Left renal cortex interstitium (tissue), 4 donors: ENCODE results near the gene LIMCH1. TPM values are rescaled to one million over a fixed set of nuclear protein-coding genes. Genes with fewer than 3 reads are reported as not detected.
"Not testable (repeated sequence)": the region's sequence is repeated elsewhere in the genome, so short reads cannot be mapped to it uniquely, and the experiment has no call there.

Experiments
- DNase-seq, 4 donors: peaks; one replicate each; pipeline ENCODE4 v3.0.0-alpha.2; 2013; ENCODE audit warnings: low read depth in 4 of 4, low spot score in 2 of 4, missing footprints in 1 of 4
- polyA plus RNA-seq, 4 donors: library from polyadenylated mRNA; unstranded; fragments of 120-200 nt; gene quantifications; one replicate each; pipeline ENCODE4 v1.2.1, GENCODE V29; 2013; ENCODE audit not compliant: insufficient read length in 4 of 4

Gene LIMCH1, protein sequence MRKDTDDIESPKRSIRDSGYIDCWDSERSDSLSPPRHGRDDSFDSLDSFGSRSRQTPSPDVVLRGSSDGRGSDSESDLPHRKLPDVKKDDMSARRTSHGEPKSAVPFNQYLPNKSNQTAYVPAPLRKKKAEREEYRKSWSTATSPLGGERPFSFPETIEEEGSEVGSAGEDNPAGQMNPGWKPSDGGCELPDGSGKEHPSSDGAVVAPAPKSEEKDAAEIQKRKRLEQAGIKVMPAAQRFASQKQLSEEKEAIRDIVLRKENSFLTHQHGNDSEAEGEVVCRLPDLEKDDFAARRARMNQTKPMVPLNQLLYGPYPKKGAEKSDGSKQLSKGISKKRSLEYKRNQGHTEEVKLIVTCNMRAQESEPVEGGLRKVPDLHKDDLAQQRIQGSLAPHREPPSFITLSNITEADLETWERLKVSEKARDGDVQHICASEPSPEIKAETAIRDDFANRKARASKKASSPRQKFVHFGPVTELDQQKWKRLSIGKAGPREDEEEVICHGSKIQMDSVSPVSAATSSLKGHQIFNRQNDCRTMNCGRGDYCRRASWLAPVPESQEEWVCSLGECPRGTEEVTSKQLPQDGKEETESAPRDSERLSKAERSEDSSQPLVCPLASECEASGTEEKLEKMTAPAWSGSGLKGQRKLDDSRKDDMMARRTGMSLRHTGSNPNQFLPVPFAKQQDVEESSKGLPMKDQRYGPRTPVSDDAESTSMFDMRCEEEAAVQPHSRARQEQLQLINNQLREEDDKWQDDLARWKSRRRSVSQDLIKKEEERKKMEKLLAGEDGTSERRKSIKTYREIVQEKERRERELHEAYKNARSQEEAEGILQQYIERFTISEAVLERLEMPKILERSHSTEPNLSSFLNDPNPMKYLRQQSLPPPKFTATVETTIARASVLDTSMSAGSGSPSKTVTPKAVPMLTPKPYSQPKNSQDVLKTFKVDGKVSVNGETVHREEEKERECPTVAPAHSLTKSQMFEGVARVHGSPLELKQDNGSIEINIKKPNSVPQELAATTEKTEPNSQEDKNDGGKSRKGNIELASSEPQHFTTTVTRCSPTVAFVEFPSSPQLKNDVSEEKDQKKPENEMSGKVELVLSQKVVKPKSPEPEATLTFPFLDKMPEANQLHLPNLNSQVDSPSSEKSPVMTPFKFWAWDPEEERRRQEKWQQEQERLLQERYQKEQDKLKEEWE (N-terminal part only)
- polyA plus RNA-seq: 100 to 1,000 TPM in 2 of 4 donors, 10 to 100 TPM in 2; 88.6 to 106 (median 98.2) TPM

DNA sequence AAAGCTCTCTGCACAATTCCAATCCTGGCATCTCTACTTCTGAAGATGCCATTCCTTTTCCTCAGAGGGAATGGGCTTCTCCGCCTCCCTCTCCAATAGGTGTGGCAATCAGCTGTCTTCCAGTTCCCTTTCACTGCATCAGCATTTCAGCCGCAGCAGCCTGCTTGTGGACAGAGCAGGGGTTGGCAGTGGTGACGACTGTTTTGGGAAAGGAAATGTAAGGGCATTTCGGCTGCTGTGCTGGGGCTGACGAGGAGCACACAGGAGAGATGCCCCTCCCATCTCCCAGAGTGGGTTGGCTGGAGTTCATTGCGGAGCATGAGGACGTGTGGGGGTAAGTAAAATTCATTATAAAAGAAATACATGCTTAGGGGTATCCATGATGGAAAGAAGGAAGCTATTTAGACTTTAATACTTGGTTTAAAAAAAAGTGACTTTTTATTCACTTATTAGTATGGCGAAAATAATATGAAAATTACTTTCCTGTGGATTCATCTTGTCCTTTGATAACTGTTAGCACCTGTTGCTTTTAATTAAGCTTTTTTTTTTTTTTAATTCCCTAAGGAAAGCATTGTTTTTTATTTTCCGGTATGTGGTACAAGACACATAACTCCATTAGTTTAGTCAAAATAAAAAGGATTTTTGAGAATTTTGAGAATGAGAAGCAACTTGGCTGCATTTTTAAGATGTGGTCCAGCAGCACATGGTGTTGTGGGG is at the start of gene LIMCH1:
TSS of gene LIMCH1 (plus strand) at position 141 of the 717 bp plus-strand sequence. CDS start 67,839 bp downstream, outside the sequence.
- no peak for DNase-seq

DNA sequence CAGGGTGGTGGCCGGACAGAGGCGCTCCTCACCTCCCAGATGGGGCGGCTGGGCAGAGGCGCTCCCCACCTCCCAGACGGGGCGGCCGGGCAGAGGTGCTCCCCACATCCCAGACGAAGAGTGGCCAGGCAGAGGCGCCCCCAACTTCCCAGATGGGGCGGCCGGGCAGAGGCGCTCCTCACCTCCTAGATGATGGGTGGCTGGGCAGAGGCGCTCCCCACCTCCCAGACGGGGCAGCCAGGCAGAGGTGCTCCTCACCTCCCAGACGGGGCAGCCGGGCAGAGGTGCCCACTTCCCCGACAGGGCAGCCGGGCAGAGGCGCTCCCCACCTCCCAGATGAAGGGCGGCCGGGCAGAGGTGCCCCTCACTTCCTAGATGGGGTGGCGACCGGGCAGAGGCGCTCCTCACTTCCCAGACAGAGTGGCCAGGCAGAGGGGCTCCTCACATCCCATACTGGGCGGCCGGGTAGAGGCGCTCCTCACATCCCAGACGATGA is 46.8 kb upstream of the LIMCH1 start:
- not testable (repeated sequence) for DNase-seq

DNA sequence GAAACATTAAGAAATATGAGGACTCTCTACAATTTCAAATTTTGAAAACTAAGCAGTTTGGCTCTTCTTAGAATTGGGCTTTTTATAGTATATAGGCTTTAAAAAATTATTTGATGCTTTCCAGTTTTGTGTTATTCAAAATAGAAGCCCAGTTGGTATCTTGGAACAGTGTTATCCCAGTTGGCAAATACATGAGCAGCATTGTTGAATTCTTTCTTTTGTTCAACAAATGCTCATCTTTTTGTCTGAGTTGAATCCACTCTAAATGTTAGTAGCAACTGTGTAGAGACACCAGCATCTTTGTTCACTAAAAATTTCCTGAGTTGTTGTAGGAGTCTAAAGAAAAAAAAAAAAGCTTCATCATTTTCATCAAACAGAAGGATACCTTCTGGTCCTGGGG is 41.0 kb upstream of the LIMCH1 start:
- DNase-seq: no peak

- no peak for DNase-seq
These were observed 39.8 kb upstream of the LIMCH1 start for GRCh38 chr4:41498177-41498576.

GRCh38 chr4:41504167-41504818 is 33.7 kb upstream of the LIMCH1 start:
- DNase-seq: no peak

- DNase-seq: no peak
These were observed 32.7 kb upstream of the LIMCH1 start for GRCh38 chr4:41505161-41505661.

DNA sequence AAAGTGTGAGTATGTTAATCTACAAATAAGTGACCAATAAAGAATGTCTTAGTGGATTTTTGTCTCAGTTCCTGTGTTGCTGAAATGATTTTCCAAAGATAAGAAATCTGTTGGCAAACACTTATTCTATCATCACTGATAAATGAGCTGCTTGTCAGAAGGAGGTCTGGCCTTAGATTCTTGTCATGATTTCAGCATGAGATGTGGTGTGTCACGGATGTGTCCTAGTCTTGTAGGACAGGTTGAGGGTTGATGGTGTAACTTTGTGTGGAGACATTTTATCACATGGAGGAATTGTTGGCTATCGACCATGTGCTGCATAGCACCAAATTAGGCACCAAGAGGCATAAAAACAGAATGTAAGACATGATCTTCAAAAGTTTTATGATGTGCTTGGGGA is 31.8 kb upstream of the LIMCH1 start:
- no peak for DNase-seq

GRCh38 chr4:41507291-41507947 is 30.5 kb upstream of the LIMCH1 start:
- DNase-seq: no peak

- DNase-seq: no peak
These were observed 28.5 kb upstream of the LIMCH1 start for GRCh38 chr4:41509451-41509866.

DNA sequence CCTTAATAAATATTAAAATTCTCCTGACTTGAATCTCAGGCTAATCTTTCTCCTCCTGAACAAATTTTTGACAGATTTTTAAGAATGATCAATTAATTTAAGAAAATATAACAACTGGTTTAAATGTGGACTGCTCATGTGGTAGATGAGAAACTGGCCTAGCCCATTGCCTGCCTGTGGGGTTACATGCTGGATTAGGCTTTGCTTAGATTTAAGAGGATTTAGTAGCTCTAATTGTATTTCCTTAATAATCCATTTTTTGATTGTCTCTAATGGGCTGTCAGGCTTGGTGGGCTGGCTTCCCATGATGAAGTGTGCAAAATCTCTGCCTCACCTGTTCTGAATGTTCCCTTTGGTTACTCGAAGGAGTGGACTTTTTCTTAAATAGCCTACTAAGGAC is 27.8 kb upstream of the LIMCH1 start:
- no peak for DNase-seq

DNA sequence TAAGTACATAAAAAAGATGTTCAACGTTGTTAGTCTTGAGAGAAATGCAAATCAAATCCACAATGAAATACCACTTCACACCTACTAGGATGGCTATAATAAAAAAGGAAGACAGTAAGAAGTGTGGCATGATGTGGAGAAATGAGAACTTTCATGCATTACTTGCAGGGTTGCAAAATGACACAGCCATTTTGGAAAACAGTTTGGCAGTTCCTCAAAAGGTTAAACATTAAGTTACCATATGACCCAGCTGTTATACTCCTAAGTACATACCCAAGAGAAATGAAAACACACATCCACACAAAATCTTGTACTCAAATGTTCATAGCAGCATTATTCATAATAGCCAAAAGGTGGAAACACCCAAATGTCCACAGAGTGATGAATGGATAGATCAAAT is 25.8 kb upstream of the LIMCH1 start:
- DNase-seq: no peak

GRCh38 chr4:41512596-41512995 is 25.4 kb upstream of the LIMCH1 start:
- DNase-seq: no peak

- DNase-seq: no peak
These were observed 23.8 kb upstream of the LIMCH1 start for GRCh38 chr4:41514169-41514568.

DNA sequence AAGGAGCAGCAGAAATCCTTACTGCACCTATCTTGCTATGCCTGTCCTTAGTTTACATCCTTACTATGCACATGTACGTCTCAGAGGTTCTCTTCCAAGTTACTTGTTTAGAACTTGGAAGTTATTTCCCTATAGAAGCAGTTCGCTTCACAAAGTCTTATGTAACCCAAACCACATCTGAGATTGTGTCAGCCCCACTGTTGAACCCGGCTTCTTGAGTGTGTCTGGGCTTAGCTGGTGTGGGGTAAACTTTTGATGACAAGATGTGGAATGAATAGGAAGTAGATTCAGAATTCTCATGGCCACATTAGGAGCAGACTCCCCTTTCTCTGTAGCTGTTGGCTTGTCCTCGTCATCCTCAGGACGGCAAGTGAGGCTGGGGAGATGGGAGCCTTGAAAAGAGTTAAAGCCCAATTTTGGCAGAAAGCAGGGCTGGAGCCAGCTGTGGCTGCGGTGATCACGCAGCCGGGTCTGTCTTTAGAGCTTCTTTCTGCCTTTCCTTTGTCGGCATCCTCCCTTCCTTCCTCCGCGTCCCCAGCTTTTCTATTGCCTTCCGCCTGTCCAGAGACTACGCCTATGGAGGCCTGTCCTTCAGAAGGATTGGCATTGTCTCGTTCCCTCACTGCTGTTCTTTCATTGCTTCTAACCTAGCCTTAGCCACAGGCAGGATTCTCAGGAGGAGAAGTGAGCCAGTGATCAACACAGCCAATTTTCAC is 23.0 kb upstream of the LIMCH1 start:
- no peak for DNase-seq

GRCh38 chr4:41517121-41517520 is 20.8 kb upstream of the LIMCH1 start:
- DNase-seq: no peak

GRCh38 chr4:41517747-41518146 is 20.2 kb upstream of the LIMCH1 start:
- DNase-seq: no peak

GRCh38 chr4:41524425-41524824 is 13.5 kb upstream of the LIMCH1 start:
- no peak for DNase-seq

- DNase-seq: no peak
These were observed 12.8 kb upstream of the LIMCH1 start for GRCh38 chr4:41525129-41525528.
